ENCODE measurements around the gene KCNRG.

- TF ChIP-seq CTCF (IDR thresholded peaks at IDR 0.05) (no peak), POLR2A (IDR thresholded peaks at IDR 0.05) (no peak)
These were observed at the start of gene KCNRG for GRCh38 chr13:50015258-50015657.
